GM19438 (cell line): Measurements from ENCODE around the gene LRGUK.

ENCODE experiments used
- ATAC-seq: cut with Tn5 transposase; IDR thresholded peaks from one replicate; pipeline ENCODE4 v1.9.1; 2021; ENCODE audit warnings: low read depth; ENCODE audit not compliant: unreplicated experiment

Gene LRGUK

DNA sequence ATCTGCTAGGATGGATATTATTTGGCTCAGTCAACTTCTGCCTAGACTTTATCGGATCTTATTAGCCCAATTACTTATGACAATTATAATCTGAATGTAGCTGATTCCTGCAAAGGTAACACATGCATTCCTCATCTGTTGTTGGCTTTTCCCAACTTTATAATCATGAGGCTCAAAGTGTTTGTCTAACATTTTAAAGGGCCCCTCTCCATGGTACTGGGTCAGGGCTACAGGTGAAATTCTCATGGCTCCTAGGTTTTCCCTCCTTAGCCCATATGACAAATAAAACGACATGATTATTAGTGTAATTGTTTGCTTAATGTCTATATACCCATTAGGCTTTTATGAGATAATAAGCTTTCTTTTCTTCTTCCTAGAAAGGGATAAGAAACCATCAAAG, 4.2 kb upstream of the LRGUK start:
- no peak for ATAC-seq

DNA sequence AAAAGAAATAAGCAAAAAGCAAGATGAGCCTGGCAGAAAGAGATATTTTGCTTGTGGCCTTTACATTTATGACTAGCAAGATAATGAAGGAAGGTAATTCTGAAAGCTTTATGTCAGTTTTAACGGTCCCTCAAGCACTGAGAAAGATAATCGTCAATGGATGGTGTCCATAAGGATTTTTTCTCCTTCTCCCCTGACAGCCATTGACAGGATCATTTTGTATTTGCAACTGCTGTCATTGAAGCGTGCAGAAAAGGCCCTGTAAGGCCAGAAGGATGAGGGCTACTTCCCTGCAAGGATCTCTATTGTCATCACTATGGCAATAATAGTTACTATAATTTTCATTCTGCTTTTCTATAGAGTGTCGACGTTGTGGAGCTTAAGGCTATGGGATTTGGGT, 994 bp upstream of the LRGUK start:
- ATAC-seq: no peak

DNA sequence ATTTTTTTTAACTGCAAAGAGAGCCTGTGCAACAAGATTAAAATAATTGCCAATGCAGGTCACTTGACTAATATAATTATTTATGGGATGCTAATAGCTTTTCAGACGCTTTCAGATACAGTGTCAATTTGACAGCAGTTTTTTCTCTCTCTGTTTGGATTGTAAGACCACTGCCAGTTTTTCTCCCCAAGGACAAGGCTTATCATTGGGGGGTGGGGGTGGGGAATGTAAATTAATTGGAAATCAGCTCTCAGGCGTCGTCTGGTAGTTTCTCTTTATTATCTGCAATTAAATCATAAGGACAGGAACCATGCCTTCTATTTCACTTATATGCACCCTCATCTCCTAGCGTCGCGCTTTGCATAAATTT, 559 bp upstream of the LRGUK start:
- ATAC-seq: no peak

DNA sequence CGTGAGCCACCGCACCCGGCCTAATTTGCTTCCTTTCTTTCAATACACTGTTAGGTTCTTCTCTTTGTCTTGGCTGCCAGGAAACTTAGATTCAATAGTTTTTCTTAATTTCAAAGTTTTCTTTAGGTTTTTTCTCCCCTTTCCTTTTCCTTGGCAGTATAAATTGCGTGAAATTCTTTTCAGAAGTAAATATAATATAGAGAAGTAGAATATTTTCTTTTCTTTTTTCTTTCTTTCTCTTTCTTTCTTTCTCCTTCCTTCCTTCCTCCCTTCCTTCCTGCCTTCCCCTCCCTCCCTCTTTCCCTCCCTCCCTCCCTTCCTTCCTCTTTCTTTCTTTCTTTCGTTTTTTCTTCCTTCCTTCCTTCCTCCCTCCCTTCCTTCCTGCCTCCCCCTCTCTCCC, 1.7 kb downstream of the LRGUK start:
- no peak for ATAC-seq

DNA sequence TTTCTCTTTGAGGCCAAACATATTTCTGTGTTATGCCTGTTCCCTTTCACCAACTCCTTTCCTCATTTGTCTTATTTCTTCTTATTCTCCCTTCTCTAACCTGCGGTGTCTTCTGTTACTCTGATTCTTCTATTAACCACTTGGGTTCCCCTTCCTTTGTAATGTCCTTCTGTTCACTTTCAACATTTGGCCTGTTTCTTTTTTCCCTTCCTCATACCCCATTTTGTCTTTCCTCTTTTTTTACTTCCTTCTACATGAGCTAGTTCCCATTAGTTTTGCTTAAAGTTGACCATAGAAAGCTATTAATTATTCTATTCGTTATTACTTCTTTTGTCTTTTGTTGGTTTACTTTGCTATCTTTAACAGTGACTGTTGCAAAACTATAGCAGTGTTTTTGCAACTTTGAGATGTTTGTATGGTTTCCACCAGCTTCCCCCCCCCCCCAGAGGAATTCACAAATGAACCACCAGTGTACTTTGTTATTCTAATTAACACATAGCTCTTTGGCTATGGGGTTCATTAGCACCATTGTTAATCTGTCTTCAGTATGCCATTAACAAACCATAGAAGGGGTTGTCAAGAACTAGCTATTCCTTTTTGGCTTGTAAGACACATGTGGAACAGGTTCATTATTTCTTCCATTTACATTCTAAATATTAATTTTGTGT, 2.9 kb downstream of the LRGUK start:
- no peak for ATAC-seq

DNA sequence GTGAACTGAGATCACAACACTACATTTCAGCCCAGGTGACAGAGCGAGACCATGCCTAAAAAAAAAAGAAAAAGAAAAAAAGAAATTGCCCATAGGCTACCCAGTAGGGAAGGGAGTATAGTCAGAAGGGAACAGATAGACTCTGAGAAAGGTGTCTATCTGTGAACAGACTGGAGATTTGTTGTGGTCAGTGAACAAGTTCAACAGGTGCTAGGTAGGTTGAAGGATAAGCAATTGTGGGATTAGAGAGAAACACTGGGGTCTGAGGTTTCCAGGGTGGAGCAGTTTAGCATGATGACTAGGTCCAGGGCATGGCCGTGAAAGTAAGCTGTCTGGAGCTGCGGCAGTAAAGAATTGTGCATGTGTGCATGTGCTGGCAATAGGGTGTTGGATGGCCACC, 6.9 kb downstream of the LRGUK start:
- no peak for ATAC-seq

DNA sequence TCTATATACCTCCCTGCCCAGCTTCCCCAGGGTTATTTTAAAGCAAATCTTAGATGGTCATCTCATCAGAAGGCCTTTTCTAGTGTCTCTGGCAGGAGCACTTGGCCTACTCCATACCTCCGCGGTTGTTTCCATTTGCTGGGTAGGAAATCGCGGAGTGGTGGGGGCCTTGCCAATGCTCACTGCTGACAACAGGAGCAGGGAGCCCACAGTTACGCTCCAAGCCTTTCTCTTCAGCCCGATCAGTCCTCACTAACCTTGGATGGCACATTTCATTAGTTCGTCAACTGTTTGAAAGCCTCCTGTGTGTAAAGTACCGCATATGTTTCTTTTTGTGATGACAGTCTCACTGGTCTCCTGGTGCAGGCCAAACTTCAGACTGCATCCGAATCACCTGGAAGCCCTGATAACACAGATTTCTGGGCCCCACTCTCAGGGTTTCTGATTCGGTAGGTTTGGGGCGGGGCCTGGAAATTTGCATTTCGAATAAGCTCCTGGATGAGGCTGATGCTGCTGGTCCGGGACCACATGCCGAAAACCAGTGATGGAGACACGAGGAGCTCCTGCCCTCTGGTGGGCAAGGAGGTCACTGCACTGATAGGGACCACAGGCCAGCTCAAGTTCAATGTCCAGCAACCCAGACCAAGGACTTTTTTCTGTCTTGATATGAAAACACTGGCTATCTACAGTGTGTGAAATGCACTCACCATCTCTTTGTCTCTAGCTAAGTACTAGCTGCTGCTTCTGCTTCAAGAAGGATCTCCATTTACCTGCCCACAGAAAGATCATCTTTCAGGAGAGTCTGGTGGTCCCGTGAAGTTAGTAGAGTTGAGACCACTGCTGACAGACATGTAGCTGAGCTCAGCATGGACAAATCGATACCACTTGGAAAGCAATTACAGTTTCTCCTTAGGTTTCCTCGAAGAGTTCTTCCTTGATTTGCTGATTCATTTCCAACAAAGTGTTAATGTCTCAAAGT, 14.0 kb downstream of the LRGUK start:
- peak; percentile 96 for ATAC-seq

DNA sequence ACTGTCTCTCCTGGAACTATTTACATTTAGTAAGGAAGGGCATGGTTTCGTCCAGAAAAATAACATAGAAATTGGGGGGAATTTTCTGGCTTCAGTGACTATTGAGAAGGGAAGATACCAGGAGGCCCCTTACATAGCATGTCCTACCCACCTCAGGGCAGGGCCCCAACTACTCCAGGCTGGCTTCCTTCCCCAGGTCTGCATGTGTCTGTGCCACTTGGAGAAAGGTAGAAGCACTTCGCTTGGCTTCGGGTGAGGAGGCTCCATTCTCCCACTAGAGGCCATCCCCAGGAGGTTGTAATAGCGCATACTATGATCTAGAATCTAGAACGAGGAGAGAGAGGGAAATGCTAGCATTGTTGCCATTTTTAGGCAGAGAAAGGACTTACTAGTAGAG, 14.7 kb downstream of the LRGUK start:
- ATAC-seq: no peak

DNA sequence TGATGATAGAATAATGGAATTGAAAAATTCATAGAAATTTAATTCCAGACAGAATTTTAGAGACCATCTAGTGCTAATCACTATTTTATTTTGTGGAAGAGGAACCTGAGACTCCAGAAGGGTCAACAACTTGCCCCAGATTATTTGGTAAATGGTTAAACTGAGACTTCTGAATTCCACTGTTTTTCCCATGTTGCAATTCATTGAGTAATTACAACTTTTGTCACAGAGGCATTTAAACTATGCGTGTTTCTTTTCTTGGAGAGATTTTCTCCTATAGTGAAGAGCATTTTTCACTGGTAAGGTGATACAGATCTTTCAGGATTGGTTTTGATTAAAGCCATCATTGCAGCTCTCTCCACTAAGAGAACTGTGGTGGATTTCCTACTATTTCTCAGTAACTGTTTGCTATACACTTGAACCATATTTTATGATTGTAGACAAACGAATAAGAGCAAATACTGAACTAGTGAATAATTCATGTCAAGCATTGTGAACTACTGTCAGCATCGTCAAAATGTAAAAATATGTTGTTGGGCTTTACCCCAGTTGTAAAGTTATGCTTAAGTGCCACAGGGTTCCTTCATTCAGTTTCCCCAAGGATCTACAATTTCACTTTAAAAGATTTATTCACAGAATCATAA, 26.5 kb downstream of the LRGUK start:
- ATAC-seq: no peak

DNA sequence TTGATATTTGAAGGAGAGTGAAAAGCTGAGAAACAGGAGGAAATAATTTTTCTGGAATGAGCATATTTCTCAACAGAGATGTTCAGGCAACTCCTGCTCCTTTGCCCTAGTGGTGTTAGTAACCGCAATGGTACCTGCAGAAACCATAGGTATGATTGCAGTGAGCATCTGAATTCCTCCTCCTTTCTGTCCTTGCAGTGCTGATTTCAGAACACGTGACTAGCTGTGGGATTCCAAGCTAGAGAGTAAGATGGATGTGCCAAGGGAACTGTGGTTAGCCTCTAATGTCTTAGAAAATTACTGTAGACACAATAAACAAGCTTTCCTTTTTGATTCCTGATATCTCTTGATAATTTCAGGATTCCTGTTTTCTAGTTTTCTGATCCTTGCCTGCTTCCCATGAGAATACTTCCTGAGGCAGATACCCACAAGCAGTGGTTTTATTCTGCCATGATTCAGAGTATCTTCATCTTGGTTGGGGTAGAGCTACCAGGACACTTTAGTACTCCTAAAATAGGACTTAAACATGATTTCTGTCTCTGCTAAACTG, 27.5 kb downstream of the LRGUK start:
- no peak for ATAC-seq

DNA sequence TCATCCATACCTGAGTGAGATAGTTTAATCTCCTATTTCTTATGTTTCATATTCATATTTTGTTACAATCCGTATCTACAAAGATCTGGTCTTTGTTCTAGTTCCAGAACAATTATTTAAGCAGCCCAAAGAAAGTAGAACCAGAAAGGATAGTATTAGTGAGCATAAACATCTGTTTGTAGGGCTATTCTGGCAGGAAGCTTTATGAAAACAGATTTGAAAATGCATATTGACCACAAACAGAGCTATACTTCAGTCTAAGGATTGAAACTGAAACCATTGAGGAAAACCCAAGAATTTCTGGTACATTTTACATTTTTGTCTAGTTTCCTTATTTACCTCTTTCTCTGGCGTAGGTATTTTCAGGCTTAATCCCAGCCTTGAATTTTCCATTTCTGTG, 28.1 kb downstream of the LRGUK start:
- no peak for ATAC-seq

DNA sequence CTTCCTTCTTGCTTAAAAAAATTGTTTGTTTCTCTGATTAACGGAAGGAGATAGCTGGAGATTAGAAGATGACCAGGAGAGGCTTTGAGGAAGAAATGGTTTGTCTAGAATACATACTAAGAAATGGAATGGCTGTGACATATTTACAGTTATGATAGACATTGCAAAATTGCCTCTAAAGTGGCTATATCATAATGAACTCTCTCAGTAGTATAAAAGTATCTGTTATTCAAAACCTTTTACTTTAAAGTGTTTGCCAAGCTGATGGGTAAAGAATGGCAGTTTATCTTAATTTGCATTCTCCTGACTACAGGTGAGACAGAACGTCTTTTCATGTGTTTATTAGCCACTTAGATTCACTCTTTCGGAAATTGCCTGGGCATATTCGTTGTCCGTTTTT, 28.7 kb downstream of the LRGUK start:
- ATAC-seq: no peak

DNA sequence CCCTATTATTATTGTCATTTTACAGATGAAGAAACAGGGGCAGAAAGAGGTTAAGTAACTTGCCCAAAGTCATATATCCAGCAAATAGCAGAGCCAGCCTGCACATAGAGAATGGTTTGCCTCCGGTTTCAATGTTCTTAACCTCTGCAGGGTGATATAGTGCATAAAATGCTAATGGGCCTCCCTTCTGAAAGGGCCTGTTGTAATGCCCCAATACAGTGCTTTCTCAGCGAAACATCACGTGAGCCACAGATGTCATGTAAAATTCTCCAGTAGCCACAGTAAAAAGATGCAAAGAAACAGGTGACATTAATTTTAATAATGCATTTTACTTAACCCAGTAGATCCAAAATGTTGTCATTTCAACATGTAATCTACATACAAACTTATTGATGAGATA, 38.1 kb downstream of the LRGUK start:
- no peak for ATAC-seq

DNA sequence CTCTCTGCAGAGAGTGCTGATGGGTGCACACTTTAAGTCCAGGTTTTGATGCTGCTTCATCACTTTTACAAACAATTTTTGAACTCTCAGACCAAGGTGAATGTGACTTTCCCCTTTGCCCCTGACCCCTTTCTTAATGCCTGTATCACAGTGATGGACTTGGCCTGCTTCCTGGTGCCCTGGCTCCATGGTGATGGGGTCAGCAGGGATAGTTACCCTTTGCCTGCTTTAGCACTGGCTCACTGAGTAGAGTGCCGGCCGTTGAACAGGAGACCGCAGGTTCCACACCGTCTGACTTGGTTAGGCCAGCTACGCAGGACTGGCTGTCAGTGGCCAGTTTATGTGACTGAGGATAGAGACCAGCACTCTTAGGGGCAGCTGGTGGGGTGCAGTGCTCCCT, 40.1 kb downstream of the LRGUK start:
- no peak for ATAC-seq

DNA sequence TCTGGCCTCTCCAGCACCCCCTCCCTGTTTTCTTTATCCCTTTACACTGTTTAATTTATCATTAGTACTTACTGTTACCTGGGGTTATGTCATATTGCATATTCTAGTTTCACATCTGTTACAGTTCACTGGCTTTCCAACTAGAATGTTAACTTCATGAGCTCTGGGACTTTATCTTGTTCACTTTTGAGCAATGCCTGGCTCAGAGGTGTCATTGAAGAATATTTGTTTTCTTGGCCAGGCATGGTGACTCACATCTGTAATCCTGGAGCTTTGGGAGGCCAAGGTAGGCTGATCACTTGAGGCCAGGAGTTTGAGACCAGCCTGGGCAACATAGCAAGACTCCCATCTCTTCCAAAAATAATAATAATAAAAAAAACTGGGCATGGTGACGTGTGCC, 40.7 kb downstream of the LRGUK start:
- no peak for ATAC-seq

DNA sequence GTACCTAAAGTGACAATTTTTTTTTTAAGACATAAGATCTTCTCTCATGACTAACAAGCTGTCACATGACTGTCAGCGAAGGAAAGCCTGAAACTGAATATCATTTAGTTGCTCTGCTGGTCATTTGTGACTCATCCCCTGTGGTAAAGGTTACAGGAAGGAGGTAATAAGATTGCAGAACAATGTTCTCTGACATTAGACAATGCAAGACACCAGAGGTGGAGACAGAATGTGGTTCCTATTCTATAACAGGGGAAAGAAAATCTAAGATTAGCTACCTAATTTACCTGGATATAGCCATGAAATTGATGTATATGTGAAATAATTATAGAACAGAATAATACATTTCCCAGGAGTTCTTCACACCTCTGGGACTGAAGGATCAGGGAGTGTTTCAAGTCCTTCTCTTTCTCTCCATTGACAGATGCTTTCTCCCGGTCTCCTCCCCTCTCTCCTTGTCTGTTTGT, 47.7 kb downstream of the LRGUK start:
- ATAC-seq: peak; percentile 81

DNA sequence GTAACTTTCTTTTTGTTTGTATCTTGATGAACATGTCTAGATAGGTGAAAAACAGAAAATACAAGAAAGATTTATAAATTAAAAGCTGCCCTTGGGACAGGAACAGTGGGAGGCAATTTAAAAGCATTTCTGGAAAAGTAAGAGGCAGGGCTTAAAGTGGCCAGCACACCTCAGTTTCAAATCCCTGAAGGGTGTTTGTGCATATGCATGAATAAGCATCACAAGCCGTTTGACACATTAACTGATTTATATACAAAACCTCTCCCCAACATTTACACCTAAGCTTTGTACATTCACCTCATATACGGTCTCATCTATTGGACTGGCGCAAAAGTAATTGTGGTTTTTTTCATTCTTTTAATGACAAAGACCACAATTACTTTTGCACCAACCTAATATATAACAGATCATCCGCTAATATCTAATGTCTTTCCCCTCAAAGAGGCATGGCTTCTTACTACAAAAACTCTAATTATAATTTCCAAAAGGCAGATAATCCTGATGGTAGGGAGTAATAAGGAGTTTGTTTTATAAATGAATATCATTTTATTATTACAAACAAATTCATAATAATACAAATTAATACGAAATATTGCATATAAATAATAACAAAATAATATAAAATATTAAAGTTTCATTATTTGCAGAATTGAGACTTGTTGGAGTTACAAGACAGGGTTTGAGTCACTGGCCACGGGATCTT, 48.3 kb downstream of the LRGUK start:
- ATAC-seq: no peak

DNA sequence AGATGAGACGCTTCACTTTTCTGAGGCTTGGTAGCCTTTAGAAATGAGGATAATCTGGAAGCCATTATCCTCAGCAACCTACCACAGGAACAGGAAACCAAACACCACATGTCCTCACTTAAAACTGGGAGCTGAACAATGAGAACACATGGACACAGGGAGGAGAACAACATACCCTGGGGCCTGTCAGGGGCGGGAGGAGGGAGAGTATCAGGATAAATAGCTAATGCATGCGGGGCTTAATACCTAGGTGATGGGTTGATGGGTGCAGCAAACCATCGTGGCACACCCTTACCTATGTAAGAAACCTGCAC, 48.9 kb downstream of the LRGUK start:
- no peak for ATAC-seq

DNA sequence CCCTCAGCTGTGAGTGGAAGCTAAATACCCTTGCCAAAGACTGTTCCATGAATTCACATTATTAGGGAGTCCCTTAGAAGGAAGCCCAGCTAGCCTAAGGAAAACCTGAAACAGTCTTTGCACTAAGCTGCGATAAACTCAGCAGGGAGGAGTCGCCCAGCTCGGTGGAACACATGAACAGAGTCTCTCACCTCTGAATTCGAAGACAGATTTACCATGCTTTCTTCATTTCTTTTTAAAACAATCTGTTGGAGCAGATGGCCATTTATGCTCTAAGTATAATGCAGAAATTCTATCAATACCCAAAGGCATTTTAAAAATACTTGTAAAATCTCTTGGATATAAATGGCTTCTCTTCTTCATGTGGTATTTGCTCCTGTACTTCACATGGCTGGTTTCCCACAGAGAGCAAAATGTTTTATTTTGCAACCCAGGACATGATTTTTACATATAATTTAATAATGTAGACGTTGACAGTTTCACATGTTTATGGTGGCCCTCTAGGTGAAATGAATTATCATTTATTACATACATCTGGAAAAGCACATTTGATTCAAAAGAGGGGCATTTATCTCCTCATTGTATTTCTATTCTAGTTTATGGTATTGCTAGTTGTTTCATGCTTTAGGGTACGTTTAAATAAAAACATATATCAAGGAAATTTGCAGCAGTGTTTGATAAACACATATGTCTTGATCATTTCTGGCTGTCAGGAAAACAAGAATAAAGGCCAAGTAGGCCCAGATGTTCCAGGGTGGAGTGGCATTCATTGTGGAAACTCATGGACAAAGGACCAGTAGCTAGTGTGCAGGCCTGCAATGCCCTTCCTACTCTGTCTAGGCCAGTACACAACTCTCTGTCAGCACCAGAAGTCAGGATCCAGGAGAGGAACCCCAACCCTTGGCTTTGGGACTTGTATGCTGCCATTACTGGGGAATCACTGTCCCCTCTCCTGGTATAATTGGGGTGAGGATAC, 52.2 kb downstream of the LRGUK start:
- ATAC-seq: no peak

DNA sequence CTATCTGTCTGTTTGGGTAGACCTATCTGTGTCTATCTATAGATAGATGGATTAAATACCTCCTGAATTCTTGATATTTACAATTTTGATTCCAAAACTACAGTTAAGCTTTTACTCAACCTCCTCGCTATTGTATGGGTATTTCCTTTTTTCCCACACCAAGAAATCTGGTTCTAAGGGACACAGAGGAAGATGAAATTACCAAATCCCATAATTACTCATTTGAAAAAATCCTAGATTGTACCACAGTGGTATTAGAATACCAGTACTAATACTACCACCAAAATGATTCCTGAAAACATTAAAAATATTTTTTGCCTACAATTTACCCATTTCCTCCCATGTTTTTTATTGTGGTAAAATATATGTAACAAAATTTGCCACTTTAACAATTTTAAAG, 53.2 kb downstream of the LRGUK start:
- no peak for ATAC-seq
